Embryonic facial prominence (tissue), 1 donor: ENCODE data around the gene ZNF695.

Source experiments
- DNase-seq: peaks from one replicate; pipeline ENCODE4 v3.0.0-alpha.2; 2016; ENCODE audit errors: extremely low spot score

Gene ZNF695

GRCh38 chr1:246959944-246960693 lies 47.7 kb downstream of the ZNF695 start:
- no peak for DNase-seq

DNA sequence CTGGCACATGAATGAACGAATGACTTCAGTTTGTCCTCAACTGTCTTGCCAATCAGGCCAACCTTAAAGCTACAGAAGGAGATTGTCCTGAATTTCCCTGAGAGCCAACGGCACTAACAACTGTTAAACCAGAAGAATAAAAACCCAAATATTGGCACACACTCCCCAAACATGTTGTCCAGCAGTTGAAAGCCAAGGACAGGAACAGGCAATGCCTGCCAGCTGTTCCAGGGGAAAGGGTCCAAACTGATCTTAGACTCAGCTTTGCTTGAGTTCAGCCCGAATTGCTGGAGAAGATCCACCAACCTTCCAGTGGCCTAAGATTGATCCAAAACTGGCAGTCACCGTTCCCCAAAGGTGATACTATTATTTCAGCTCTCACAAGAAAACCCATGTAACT lies 53.7 kb downstream of the ZNF695 start:
- DNase-seq: no peak

GRCh38 chr1:246951413-246951812 lies 56.4 kb downstream of the ZNF695 start:
- DNase-seq: no peak

DNA sequence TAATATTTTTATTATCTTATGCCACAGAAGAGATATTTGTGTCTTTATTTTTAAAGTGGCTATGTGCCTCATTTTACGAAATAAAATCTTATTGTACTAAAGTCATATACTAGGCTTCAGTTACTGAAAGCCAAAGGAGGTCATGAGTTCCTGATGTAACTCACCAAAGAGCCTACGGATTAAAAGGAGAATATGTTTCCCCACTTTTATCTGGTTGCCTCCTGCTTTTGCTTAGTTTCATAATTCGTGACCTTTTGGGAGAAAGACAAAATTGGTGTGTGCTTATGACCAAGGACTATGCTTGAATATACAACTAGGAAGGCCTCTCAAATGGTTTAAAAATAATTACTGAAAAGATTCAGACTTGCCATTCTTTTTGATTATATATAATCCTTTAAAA lies 57.9 kb downstream of the ZNF695 start:
- DNase-seq: no peak

DNA sequence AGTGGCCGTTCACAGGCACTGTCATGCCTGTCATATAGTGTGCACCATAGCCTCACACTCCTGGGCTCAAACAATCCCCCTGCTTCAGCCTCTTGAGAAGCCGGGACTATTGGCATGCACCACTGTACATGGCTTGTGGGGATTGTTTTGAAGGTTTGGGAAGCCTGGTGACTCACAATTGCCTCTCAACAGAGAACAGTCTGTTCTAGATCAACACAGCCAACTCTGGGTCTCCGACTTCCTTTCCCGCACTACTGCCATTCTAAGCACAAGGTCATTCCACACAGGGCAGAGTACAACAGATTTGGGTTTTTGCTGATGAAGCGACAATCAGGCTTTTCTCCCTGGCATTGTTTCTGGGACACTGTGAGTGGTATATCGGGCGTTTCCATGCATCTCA lies 60.6 kb downstream of the ZNF695 start:
- no peak for DNase-seq

DNA sequence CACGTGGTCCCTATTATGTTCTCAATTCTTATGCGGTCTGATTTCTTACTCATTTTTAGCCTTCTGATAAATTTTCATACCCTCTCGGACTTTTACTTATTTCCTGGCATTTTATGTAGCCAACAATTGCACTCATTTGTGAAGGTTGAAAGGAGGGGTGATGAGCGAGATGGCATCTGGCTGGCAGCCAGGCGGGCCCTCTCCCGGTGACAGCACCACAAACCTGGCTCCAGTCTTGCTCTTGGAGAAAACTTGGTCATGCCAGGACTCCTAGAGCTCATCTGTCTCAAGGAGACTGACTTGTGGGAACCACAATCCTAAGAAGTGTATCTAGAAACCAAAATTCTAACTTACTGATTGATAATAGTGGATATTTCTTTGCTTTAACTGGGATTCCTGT lies 61.5 kb downstream of the ZNF695 start:
- DNase-seq: no peak
